Heart left ventricle (tissue), 13 donors: ENCODE data around the gene CLNK.

Source experiments
- POLR2A ChIP-seq, 2 donors: fragments of 450-650 bp; IDR thresholded peaks; one replicate each; pipeline ENCODE4 v1.6.1; 2017; ENCODE audit warnings: antibody characterized with exemption in 2 of 2, mild to moderate bottlenecking in 2 of 2, moderate library complexity in 2 of 2
- TF ChIP-seq, protein P1 (sequence below), 12 donors: fragments of 200-600 bp; sonication (generic) in 4 of 12; IDR thresholded peaks; one replicate each; pipeline versions ENCODE4 v1.5.0 to v1.8.0; 2018 to 2022; ENCODE audit warnings: antibody characterized with exemption in 12 of 12, mild to moderate bottlenecking in 5 of 12
- donor health status: ischemic (EF 13 %, LVEDD 7.1; RV severe dilation, severe dysfunction).
- donor health status: DM: no; HTN: yes; CAD: no.
- donor health status: DM: no; HTN: no; CAD: no.
- donor health status: ischemic (EF 25% LVEDD 6.9; RV normal size, moderate dysfunction).
- donor health status: ischemic (EF 25% LVEDD 5.7; RV mildly dilated, moderate dysfunction).
- donor health status: ischemic (EF 35%, LVEDD 5.7; RV mildly dilated, moderate dysfunction).
- donor health status: nonischemic (EF 11% LVEDD 7.7; RV severe dilation, severe dysfunction).
- donor health status: DM: yes; HTN: yes; CAD: no.
- donor health status: PGD.
- donor health status: ischemic (EF 29% LVEDD 5.4; RV normal size, mild dysfunction).
- donor health status: nonischemic (EF 23%, LVEDD 6.1; RV moderate dilation, normal function).

GRCh38 chr4:10639664-10640063 is 44.9 kb downstream of the CLNK start:
- TF ChIP-seq, protein P1, sequence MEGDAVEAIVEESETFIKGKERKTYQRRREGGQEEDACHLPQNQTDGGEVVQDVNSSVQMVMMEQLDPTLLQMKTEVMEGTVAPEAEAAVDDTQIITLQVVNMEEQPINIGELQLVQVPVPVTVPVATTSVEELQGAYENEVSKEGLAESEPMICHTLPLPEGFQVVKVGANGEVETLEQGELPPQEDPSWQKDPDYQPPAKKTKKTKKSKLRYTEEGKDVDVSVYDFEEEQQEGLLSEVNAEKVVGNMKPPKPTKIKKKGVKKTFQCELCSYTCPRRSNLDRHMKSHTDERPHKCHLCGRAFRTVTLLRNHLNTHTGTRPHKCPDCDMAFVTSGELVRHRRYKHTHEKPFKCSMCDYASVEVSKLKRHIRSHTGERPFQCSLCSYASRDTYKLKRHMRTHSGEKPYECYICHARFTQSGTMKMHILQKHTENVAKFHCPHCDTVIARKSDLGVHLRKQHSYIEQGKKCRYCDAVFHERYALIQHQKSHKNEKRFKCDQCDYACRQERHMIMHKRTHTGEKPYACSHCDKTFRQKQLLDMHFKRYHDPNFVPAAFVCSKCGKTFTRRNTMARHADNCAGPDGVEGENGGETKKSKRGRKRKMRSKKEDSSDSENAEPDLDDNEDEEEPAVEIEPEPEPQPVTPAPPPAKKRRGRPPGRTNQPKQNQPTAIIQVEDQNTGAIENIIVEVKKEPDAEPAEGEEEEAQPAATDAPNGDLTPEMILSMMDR (IDR thresholded peaks at IDR 0.05): no peak
- no peak for TF ChIP-seq POLR2A (IDR thresholded peaks at IDR 0.05)
